ENCODE measurements around the gene GPR37. TPM values are rescaled to one million over a fixed set of nuclear protein-coding genes. Genes with fewer than 3 reads are reported as not detected.

Gene GPR37
- polyA plus RNA-seq, 1 of the 3 experiments (the other 2 are of a cell fraction), result 0.03 TPM

GRCh38 chr7:124769136-124769535 is 3.5 kb upstream of the GPR37 start:
- peaks cover 16% of the 10 kb centered on the region for H3K27me3 ChIP-seq (ENCODE audit: insufficient read depth)
- H4K20me1 ChIP-seq (ENCODE audit: insufficient read depth), result no peaks in the 10 kb centered on the region
- no peak for DNase-seq
- peaks cover 0 to 14% of the 10 kb centered on the region in 2 experiments; a peak in 1 of 4 replicates for H3K4me1 ChIP-seq (ENCODE audit: control insufficient read depth in 1 of 2, insufficient read depth in 2 of 2, low read depth in 1 of 2, low read length in 1 of 2)
- H3K27ac ChIP-seq (ENCODE audit: low read depth in 2 of 2, low read length in 1 of 2), result no peak overlapping the region
- ChIA-PET CTCF (interaction anchor here (1.2 to 5.7 kb wide), 3 partner anchors 16 to 802 kb away, joined by 4 to 47 read pairs (median 5); no protein-coding TSS in a partner anchor), POLR2A (no interaction called here)
- WGBS (ENCODE audit: low lambda C conversion rate), result 33% methylated on average over 1 of the region's 1 CpG
- H3K4me3 ChIP-seq (ENCODE audit: low read depth in 2 of 2, low read length in 1 of 2), result no peak overlapping the region
- no peak overlapping the region for H3K9ac ChIP-seq
- H3K9me3 ChIP-seq, result no peaks in the 10 kb centered on the region
- H3K79me2 ChIP-seq (ENCODE audit: insufficient read depth), result no peaks in the 10 kb centered on the region
- TF ChIP-seq NFIC (IDR thresholded peaks at IDR 0.05; ENCODE audit: borderline replicate concordance) (no peak), FOSL2 (IDR thresholded peaks at IDR 0.05; ENCODE audit: borderline replicate concordance, low read depth) (no peak), FOXJ3 (CRISPR knock-in tag; IDR thresholded peaks at IDR 0.05) (no peak), RAD21 (IDR thresholded peaks at IDR 0.05; ENCODE audit: low read length) (no peak), SMC3 (IDR thresholded peaks at IDR 0.05; ENCODE audit: low read depth, low read length) (no peak), USF2 (IDR thresholded peaks at IDR 0.05; ENCODE audit: borderline replicate concordance, low read depth, low read length) (no peak), MEF2A (IDR thresholded peaks at IDR 0.05; ENCODE audit: borderline replicate concordance, low read depth) (no peak), TEAD4 (IDR thresholded peaks at IDR 0.05; ENCODE audit: borderline replicate concordance, insufficient read depth) (no peak), TAF1 (IDR thresholded peaks at IDR 0.05; ENCODE audit: borderline replicate concordance, low read depth, low read length) (no peak), MXI1 (IDR thresholded peaks at IDR 0.05; ENCODE audit: low read depth, low read length) (no peak), POLR2AphosphoS5 (IDR thresholded peaks at IDR 0.05; ENCODE audit: low read depth, low read length) (no peak), REST (IDR thresholded peaks at IDR 0.05; ENCODE audit: low read depth, low read length) (no peak), ELF1 (IDR thresholded peaks at IDR 0.05) (no peak)
- TF ChIP-seq, protein P1, sequence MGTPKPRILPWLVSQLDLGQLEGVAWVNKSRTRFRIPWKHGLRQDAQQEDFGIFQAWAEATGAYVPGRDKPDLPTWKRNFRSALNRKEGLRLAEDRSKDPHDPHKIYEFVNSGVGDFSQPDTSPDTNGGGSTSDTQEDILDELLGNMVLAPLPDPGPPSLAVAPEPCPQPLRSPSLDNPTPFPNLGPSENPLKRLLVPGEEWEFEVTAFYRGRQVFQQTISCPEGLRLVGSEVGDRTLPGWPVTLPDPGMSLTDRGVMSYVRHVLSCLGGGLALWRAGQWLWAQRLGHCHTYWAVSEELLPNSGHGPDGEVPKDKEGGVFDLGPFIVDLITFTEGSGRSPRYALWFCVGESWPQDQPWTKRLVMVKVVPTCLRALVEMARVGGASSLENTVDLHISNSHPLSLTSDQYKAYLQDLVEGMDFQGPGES (IDR thresholded peaks at IDR 0.05; ENCODE audit: low read depth, low read length), result no peak
- H3F3A ChIP-seq (replicated peaks; ENCODE audit: insufficient read depth), result no peaks in the 10 kb centered on the region
- no peak overlapping the region for H2AFZ ChIP-seq (ENCODE audit: low read depth)
- no peak overlapping the region for H3K4me2 ChIP-seq
- H3K36me3 ChIP-seq (replicated peaks in 1 of 2; ENCODE audit: control insufficient read depth in 1 of 2, insufficient read depth in 2 of 2, low read length in 1 of 2), result no peaks in the 10 kb centered on the region
- H3K9me2 ChIP-seq, result no peaks in the 10 kb centered on the region

Measured in SK-N-SH (cell line).